ENCODE results near the gene CFAP58. TPM values are rescaled to one million over a fixed set of nuclear protein-coding genes. Genes with fewer than 3 reads are reported as not detected.

Gene CFAP58
- total RNA-seq, 1 experiment from 2014 or later: 0.63 TPM

GRCh38 chr10:104307576-104308438 lies 45.8 kb upstream of the CFAP58 start:
- no peaks in the 10 kb centered on the region for H3K23me2 ChIP-seq (ENCODE audit: insufficient read length, low read depth, low read length, poor library complexity, severe bottlenecking)
- peaks cover 18 to 20% of the 10 kb centered on the region in 2 experiments for H3K9me3 Mint-ChIP-seq
- H3K4me2 ChIP-seq (ENCODE audit: insufficient read depth, insufficient read length, low read length): no peak overlapping the region
- H3K4me1 Mint-ChIP-seq: peaks cover 15 to 18% of the 10 kb centered on the region in 2 experiments
- no peak overlapping the region for H2AFZ ChIP-seq (ENCODE audit: low read length)
- no peak overlapping the region for H2BK20ac ChIP-seq (ENCODE audit: low read depth, low read length, poor library complexity, severe bottlenecking)
- peaks cover 20 to 28% (median 27%) of the 10 kb centered on the region in 3 experiments for H3K36me3 Mint-ChIP-seq (ENCODE audit: insufficient read depth in 1 of 3, low read depth in 3 of 3)
- H3T11ph ChIP-seq (ENCODE audit: low read length): no peak overlapping the region
- H3K4me3 Mint-ChIP-seq: no peak overlapping the region
- H4K5ac ChIP-seq (ENCODE audit: insufficient read length, low read depth, low read length): no peak overlapping the region
- H3K4me1 ChIP-seq (ENCODE audit: insufficient read depth, low read length): no peaks in the 10 kb centered on the region
- H3K79me2 ChIP-seq (ENCODE audit: insufficient read depth, low read length): no peaks in the 10 kb centered on the region; the same call in 1 of the 2 replicates
- no peak overlapping the region for H2BK15ac ChIP-seq (ENCODE audit: low read depth, low read length)
- no peak overlapping the region for H2BK12ac ChIP-seq (ENCODE audit: insufficient read length, low read depth, low read length)
- H4K20me1 ChIP-seq (ENCODE audit: control insufficient read depth, insufficient read depth, insufficient read length): no peaks in the 10 kb centered on the region
- no peak overlapping the region for H2BK5ac ChIP-seq (ENCODE audit: insufficient read length, low read length)
- no peak overlapping the region for H3K14ac ChIP-seq (ENCODE audit: insufficient read depth, low read length)
- no peak for TF ChIP-seq CTCF (conservative IDR thresholded peaks at IDR 0.05)
- H4K8ac ChIP-seq (replicated peaks; ENCODE audit: insufficient read length, low read depth, low read length): no peak overlapping the region
- H2AK5ac ChIP-seq (ENCODE audit: insufficient read length, low read length): no peak overlapping the region
- no CpG with 5 or more reads among the region's 10 CpGs for WGBS (ENCODE audit: extremely low coverage, insufficient read length, low lambda C conversion rate)
- H3K23ac ChIP-seq (ENCODE audit: insufficient read length, low read depth, low read length): no peak overlapping the region
- no peak overlapping the region for H3K56ac ChIP-seq (ENCODE audit: insufficient read length, low read depth, low read length)
- no peak overlapping the region for H4K91ac ChIP-seq (ENCODE audit: insufficient read length, low read depth, low read length)
- H3K9me3 ChIP-seq (ENCODE audit: control insufficient read depth, low read depth, low read length): peaks cover 5% of the 10 kb centered on the region
- no peak overlapping the region; a peak in 1 of 7 replicates for H3K27ac Mint-ChIP-seq
- no peaks in the 10 kb centered on the region for H3K27me3 ChIP-seq (ENCODE audit: insufficient read depth, low read length)
- no peak overlapping the region for H3K4ac ChIP-seq (ENCODE audit: low read depth, low read length)
- H3K18ac ChIP-seq (ENCODE audit: insufficient read length, low read depth, low read length): no peak overlapping the region
- H3K9ac ChIP-seq (ENCODE audit: extremely low read depth, insufficient read length, low read length): no peak overlapping the region
- H3K27me3 Mint-ChIP-seq (ENCODE audit: low read depth): no peaks in the 10 kb centered on the region; the same call in 1 of the 2 replicates
- DNase-seq: no peak
- H2BK120ac ChIP-seq (ENCODE audit: low read depth, low read length, poor library complexity, severe bottlenecking): no peak overlapping the region
- no peaks in the 10 kb centered on the region for H3K79me1 ChIP-seq (ENCODE audit: insufficient read depth, low read depth, low read length, poor library complexity, severe bottlenecking)
- no peak overlapping the region for H3K27ac ChIP-seq (ENCODE audit: insufficient read length, low read depth, low read length)
